IPS DF 4.7 (cell line): Measurements from ENCODE around the gene ERFL.

Experiments
- DNase-seq: peaks from one replicate; pipeline ENCODE4 v3.0.0-alpha.2; 2013; ENCODE audit warnings: low spot score; ENCODE audit errors: extremely low read depth

Gene ERFL

GRCh38 chr19:41927497-41928192, 604 bp downstream of the ERFL start:
- no peak for DNase-seq

- no peak for DNase-seq
Observed at GRCh38 chr19:41926763-41927496, 1.3 kb downstream of the ERFL start.

- DNase-seq, result no peak
Observed at GRCh38 chr19:41926028-41926762, 2.1 kb downstream of the ERFL start.

DNA sequence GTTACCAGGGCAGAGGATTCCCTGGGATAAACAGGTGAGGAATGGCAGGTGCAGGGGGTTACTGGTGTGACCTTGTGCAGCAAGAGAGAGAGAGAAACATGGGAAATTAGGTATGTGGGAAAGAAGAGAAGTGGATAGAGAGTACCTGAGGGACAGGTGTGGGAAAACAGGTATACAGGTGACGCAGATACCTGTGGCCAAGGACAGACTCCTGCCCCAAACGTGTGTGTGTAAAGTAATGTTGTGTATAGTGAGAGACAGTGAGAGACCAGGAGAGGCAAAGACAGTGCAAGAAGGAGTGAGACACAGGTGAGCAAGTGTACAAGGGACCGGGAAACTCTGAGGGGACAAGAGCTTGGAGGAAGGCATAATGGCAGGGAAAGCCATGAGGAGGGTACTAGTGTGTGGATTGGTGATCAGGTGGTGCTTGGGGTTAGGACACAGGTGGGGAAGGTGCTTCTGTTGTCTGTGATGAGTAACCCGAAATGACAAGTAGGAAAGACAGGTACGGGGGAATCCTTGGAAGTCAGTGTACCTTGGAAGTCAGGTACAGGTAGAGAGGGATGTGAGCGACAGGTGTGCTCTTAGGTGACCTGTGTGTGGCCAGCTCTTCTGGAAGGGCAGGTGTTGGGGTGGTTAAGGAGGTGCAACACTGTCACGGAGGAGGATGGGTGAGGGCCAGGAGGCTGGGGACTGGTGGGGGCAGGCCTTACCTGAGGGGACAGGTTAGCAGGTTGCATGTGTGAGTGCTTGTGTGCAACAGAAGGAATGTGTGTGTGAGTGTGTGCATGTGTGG, 2.8 kb downstream of the ERFL start:
- DNase-seq, result no peak

GRCh38 chr19:41924151-41925145, 3.8 kb downstream of the ERFL start:
- DNase-seq, result no peak

DNA sequence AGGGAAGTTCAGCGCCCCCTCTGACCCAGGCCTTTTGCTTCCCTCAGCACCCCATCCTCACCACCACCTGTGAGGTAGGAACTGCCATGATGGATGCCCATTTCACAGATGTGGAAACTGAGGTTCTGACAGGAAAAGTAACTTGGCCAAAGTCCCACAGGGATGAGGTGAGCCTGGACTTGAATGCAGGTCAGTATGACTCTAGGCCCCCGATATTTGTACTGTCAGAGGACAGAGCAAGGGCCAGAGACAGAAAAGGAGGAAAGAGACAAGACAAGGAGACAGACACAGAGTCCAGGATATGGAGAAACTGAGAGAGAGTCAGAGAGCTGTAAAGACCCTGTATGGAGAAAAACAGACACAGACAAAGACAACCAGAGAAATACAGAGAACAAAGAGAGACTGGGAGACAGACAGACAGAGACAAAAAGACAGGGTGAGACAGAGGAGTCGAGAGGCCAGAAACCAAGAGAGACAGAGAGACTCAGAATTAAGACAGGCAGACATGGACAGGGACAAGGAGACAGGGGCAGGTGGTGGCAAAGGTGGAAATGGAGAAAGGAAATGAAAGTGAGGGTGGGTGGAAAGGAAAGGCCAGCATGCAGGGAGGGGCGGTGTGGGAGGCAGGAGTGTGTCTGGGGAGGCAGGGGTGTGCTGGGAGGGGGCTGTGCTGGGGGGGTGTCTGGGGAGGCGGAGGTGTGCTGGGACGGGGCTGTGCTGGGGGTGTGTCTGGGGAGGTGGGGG, 5.0 kb downstream of the ERFL start:
- no peak for DNase-seq

DNA sequence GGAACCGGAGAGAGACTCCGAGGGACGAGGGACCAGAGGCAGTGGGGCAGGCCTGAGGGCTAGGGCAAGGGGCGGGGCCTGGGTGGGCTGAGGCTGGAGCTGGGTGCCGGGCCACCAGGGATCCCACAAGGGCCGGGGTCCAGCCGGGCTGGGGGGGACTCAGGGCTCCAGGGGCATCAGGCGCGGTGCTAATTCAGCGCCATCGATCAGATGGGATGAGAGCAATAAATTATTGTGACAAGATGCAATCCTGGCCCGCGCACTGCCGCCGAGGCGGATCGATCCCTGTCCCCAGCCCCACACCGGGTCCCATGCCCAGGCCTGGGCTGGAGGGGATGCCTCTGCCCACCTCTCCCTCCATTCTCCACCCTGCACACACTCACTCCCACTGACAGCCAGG, 5.7 kb downstream of the ERFL start:
- no peak for DNase-seq

DNA sequence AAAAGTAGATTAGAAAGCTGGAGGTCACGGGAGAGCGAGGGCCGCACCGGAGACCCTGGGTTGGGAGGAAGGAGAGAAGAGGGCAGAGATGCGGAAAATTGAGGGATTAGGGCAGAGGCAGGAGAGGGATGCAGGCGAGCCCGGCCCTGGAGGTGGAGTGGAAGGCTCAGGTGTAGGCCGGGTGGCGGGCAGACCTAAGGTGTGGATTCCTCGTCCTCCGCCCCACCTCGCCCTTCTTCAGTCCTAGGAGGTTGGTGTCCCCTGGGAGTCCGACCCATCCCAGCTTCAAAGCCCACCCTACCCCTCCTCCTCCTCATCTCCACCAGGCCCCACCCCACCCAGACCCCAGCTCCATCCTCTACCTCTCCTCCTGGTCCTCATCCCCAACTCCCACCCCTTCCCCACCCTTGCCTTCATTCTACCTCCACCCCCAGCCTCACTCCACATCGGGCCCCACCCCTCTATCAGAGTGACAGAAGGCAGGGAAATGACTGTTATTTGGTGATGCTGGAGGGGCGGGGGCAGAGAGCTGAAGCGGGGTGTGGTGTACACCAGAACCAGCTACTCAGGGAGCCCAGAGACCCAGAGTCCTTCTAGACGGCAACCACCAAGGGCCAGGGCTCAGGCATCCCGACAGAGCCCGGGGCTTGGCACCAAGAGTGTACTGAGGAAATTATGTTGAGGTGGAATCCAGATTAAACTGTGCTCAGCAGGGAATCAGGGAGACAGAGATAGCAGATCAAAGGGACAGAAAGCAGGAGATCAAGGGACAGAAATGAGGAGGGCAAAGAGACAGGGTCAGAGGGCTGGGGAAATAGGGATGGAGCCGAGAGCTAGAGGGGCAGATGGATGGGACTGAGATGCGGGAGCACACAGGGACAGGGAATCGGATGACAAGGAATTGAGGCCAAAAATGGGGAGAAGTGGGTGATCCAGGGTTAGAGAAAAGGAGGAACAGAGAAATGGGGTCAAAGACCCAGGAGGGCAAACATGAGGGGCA, 6.4 kb downstream of the ERFL start:
- no peak for DNase-seq

- DNase-seq, result no peak
Observed at GRCh38 chr19:41920882-41921576, 7.2 kb downstream of the ERFL start.

DNA sequence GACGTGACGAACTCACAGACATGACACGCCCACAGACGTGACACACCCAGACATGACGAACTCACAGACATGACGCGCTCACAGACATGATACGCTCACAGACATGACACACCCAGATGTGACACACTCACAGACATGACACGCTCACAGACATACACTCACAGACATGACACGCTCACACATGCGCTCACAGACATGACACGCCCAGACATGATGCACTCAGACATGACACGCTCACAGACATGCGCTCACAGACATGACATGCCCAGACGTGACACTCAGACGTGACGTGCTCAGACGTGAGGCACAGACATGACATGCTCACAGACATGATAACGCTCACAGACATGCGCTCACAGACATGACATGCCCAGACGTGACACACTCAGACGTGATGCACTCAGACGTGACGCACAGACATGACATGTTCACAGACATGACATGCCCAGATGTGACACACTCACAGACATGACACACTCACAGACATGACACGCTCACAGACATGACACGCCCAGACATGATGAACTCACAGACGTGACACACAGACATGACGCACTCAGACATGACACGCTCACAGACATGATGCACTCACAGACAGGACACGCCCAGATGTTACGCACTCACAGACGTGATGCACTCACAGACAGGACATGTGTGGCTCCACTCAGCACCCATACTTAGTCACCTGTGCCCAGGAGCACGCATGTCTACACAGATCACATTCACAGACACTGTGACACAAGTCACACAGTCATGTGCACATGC, 8.1 kb downstream of the ERFL start:
- DNase-seq, result no peak

- DNase-seq, result no peak
Observed at GRCh38 chr19:41918653-41919244, 9.5 kb downstream of the ERFL start.

DNA sequence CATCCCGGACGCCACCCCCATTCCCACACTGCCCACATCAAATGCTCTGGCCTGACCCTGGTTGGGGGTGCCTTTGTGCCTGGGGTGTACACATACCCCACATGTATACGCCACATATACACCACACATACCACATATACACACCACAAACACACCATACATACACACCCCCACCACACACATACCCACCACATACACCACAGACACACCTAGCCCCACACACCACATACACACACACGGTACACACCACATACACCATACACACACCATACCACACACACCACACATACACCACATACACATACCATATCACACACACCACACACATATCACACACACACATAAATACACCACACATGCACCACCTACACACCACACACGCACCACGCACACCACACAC, 10.2 kb downstream of the ERFL start:
- no peak for DNase-seq

GRCh38 chr19:41917676-41918075, 10.6 kb downstream of the ERFL start:
- DNase-seq, result no peak

GRCh38 chr19:41915776-41916414, 12.4 kb downstream of the ERFL start:
- DNase-seq, result no peak

- no peak for DNase-seq
Observed at GRCh38 chr19:41915021-41915775, 13.1 kb downstream of the ERFL start.
